ENCODE results near the gene PTDSS2.

PTDSS2 gene

DNA sequence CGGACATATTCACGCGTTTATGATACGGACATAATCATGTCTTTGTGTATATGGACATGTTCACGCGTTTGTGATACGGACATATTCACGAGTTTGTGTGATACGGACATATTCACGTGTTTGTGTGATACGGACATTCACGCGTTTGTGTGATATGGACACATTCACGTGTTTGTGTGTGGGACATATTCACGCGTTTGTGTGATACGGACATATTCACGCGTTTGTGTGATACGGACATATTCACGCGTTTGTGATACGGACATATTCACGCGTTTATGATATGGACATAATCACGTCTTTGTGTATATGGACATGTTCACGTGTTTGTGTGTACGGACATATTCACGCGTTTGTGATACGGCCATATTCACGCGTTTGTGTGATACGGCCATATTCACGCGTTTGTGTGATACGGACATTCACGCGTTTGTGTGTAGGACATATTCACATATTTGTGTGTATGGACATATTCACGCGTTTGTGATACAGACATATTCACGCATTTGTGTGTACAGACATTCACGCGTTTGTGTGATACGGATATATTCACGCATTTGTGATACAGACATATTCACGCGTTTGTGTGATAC, 24.9 kb downstream of the PTDSS2 start:
- Histone ChIP-seq H3K4me1 (ENCODE audit: control insufficient read depth, insufficient read depth, low read length) (peaks cover 5% of the 10 kb centered on the region), H3K9me3 (ENCODE audit: control insufficient read depth, insufficient read depth, low read length) (no peaks in the 10 kb centered on the region), H3K27ac (ENCODE audit: low read depth, low read length) (no peak overlapping the region), H3K27me3 (ENCODE audit: control insufficient read depth, insufficient read depth, low read length) (no peaks in the 10 kb centered on the region), H3K9ac (ENCODE audit: low read depth, low read length) (no peak overlapping the region), H3K4me3 (ENCODE audit: low read depth, low read length) (no peak overlapping the region), H3K36me3 (ENCODE audit: control insufficient read depth, insufficient read depth, low read length) (peaks cover 11% of the 10 kb centered on the region; the same call in 1 of the 2 replicates)

GRCh38 chr11:475941-476340, 25.9 kb downstream of the PTDSS2 start:
- no peaks in the 10 kb centered on the region for H3K9me3 ChIP-seq (ENCODE audit: control insufficient read depth, insufficient read depth, low read length)
- H3K9ac ChIP-seq (ENCODE audit: low read depth, low read length), result no peak overlapping the region
- peaks cover 11% of the 10 kb centered on the region; the same call in 1 of the 2 replicates for H3K36me3 ChIP-seq (ENCODE audit: control insufficient read depth, insufficient read depth, low read length)
- H3K27ac ChIP-seq (ENCODE audit: low read depth, low read length), result no peak overlapping the region
- H3K4me3 ChIP-seq (ENCODE audit: low read depth, low read length), result no peak overlapping the region
- no peaks in the 10 kb centered on the region for H3K27me3 ChIP-seq (ENCODE audit: control insufficient read depth, insufficient read depth, low read length)
- H3K4me1 ChIP-seq (ENCODE audit: control insufficient read depth, insufficient read depth, low read length), result peaks cover 4% of the 10 kb centered on the region; the same call in 1 of the 2 replicates

- Histone ChIP-seq H3K9ac (ENCODE audit: low read depth, low read length) (no peak overlapping the region), H3K36me3 (ENCODE audit: control insufficient read depth, insufficient read depth, low read length) (peaks cover 11% of the 10 kb centered on the region; the same call in 1 of the 2 replicates), H3K4me3 (ENCODE audit: low read depth, low read length) (no peak overlapping the region), H3K9me3 (ENCODE audit: control insufficient read depth, insufficient read depth, low read length) (no peaks in the 10 kb centered on the region), H3K27ac (ENCODE audit: low read depth, low read length) (no peak overlapping the region), H3K4me1 (ENCODE audit: control insufficient read depth, insufficient read depth, low read length) (peaks cover 4% of the 10 kb centered on the region; the same call in 1 of the 2 replicates), H3K27me3 (ENCODE audit: control insufficient read depth, insufficient read depth, low read length) (no peaks in the 10 kb centered on the region)
Measured at GRCh38 chr11:476416-476815, 26.3 kb downstream of the PTDSS2 start.

DNA sequence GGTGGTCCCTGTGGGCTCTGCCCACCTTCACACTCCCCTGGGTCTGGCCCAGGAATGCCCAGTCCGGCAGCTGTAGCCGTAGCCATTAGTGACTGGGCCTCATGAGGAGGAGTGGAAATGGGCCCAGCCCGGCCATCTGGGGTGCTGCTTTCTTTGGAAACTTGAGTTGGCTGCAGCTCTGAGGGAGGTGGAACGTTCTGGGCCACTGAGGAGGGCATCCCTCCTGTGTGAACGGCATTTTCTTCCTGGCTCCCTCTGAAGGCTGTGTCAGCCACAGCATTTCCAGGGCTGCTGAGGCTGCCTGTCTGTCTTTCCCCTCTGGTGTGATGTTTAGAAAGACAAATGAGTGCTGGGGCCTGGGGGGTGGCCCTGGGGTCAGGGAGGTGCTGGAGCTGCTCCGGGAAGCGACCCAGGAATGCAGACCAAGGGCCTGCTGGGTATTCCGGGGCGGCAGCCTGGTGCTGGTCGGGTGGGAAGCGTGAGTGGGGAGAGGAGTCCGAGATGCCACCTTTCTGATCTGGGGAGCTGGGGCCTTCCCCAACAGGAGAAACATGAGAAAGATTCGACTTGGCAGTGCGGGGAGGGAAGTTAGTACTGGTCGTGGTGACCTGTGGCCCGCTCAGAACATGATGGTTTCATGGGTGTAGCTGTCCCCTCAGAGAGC, 27.1 kb downstream of the PTDSS2 start:
- peaks cover 4% of the 10 kb centered on the region; the same call in 1 of the 2 replicates for H3K4me1 ChIP-seq (ENCODE audit: control insufficient read depth, insufficient read depth, low read length)

GRCh38 chr11:479311-479710, 29.2 kb downstream of the PTDSS2 start:
- Histone ChIP-seq H3K27me3 (ENCODE audit: control insufficient read depth, insufficient read depth, low read length) (no peaks in the 10 kb centered on the region), H3K27ac (ENCODE audit: low read depth, low read length) (no peak overlapping the region), H3K9me3 (ENCODE audit: control insufficient read depth, insufficient read depth, low read length) (no peaks in the 10 kb centered on the region), H3K9ac (ENCODE audit: low read depth, low read length) (no peak overlapping the region), H3K4me3 (ENCODE audit: low read depth, low read length) (no peak overlapping the region), H3K4me1 (ENCODE audit: control insufficient read depth, insufficient read depth, low read length) (peaks cover 4% of the 10 kb centered on the region; the same call in 1 of the 2 replicates), H3K36me3 (ENCODE audit: control insufficient read depth, insufficient read depth, low read length) (peaks cover 11% of the 10 kb centered on the region; the same call in 1 of the 2 replicates)

More for the DNA sequence above, 27.1 kb downstream of the PTDSS2 start:
- Histone ChIP-seq H3K9me3 (ENCODE audit: control insufficient read depth, insufficient read depth, low read length) (no peaks in the 10 kb centered on the region), H3K27me3 (ENCODE audit: control insufficient read depth, insufficient read depth, low read length) (no peaks in the 10 kb centered on the region), H3K4me3 (ENCODE audit: low read depth, low read length) (no peak overlapping the region), H3K9ac (ENCODE audit: low read depth, low read length) (no peak overlapping the region), H3K36me3 (ENCODE audit: control insufficient read depth, insufficient read depth, low read length) (peaks cover 11% of the 10 kb centered on the region; the same call in 1 of the 2 replicates), H3K27ac (ENCODE audit: low read depth, low read length) (no peak overlapping the region)

GRCh38 chr11:484616-485015, 34.5 kb downstream of the PTDSS2 start:
- Histone ChIP-seq H3K4me1 (ENCODE audit: control insufficient read depth, insufficient read depth, low read length) (no peaks in the 10 kb centered on the region), H3K27me3 (ENCODE audit: control insufficient read depth, insufficient read depth, low read length) (no peaks in the 10 kb centered on the region), H3K4me3 (ENCODE audit: low read depth, low read length) (no peak overlapping the region), H3K9ac (ENCODE audit: low read depth, low read length) (no peak overlapping the region), H3K36me3 (ENCODE audit: control insufficient read depth, insufficient read depth, low read length) (peaks cover 4% of the 10 kb centered on the region), H3K9me3 (ENCODE audit: control insufficient read depth, insufficient read depth, low read length) (no peaks in the 10 kb centered on the region), H3K27ac (ENCODE audit: low read depth, low read length) (no peak overlapping the region)

- no peak overlapping the region for H3K9ac ChIP-seq (ENCODE audit: low read depth, low read length)
- H3K9me3 ChIP-seq (ENCODE audit: control insufficient read depth, insufficient read depth, low read length), result no peaks in the 10 kb centered on the region
- no peak overlapping the region for H3K27ac ChIP-seq (ENCODE audit: low read depth, low read length)
- H3K4me1 ChIP-seq (ENCODE audit: control insufficient read depth, insufficient read depth, low read length), result no peaks in the 10 kb centered on the region
- H3K4me3 ChIP-seq (ENCODE audit: low read depth, low read length), result no peak overlapping the region
- H3K27me3 ChIP-seq (ENCODE audit: control insufficient read depth, insufficient read depth, low read length), result no peaks in the 10 kb centered on the region
- H3K36me3 ChIP-seq (ENCODE audit: control insufficient read depth, insufficient read depth, low read length), result peaks cover 20% of the 10 kb centered on the region
Measured at GRCh38 chr11:486189-486588, 36.1 kb downstream of the PTDSS2 start.

- H3K9ac ChIP-seq (ENCODE audit: low read depth, low read length), result no peak overlapping the region
- no peak overlapping the region for H3K27ac ChIP-seq (ENCODE audit: low read depth, low read length)
- no peaks in the 10 kb centered on the region for H3K9me3 ChIP-seq (ENCODE audit: control insufficient read depth, insufficient read depth, low read length)
- H3K4me3 ChIP-seq (ENCODE audit: low read depth, low read length), result no peak overlapping the region
- peaks cover 21% of the 10 kb centered on the region for H3K36me3 ChIP-seq (ENCODE audit: control insufficient read depth, insufficient read depth, low read length)
- no peaks in the 10 kb centered on the region for H3K4me1 ChIP-seq (ENCODE audit: control insufficient read depth, insufficient read depth, low read length)
- no peaks in the 10 kb centered on the region for H3K27me3 ChIP-seq (ENCODE audit: control insufficient read depth, insufficient read depth, low read length)
Measured at GRCh38 chr11:487571-488021, 37.5 kb downstream of the PTDSS2 start.

- H3K36me3 ChIP-seq (ENCODE audit: control insufficient read depth, insufficient read depth, low read length), result peaks cover 21% of the 10 kb centered on the region
- H3K9me3 ChIP-seq (ENCODE audit: control insufficient read depth, insufficient read depth, low read length), result no peaks in the 10 kb centered on the region
- no peaks in the 10 kb centered on the region for H3K27me3 ChIP-seq (ENCODE audit: control insufficient read depth, insufficient read depth, low read length)
- no peak overlapping the region for H3K9ac ChIP-seq (ENCODE audit: low read depth, low read length)
- H3K4me3 ChIP-seq (ENCODE audit: low read depth, low read length), result no peak overlapping the region
- H3K4me1 ChIP-seq (ENCODE audit: control insufficient read depth, insufficient read depth, low read length), result no peaks in the 10 kb centered on the region
- no peak overlapping the region for H3K27ac ChIP-seq (ENCODE audit: low read depth, low read length)
Measured at GRCh38 chr11:488062-488461, 38.0 kb downstream of the PTDSS2 start.

DNA sequence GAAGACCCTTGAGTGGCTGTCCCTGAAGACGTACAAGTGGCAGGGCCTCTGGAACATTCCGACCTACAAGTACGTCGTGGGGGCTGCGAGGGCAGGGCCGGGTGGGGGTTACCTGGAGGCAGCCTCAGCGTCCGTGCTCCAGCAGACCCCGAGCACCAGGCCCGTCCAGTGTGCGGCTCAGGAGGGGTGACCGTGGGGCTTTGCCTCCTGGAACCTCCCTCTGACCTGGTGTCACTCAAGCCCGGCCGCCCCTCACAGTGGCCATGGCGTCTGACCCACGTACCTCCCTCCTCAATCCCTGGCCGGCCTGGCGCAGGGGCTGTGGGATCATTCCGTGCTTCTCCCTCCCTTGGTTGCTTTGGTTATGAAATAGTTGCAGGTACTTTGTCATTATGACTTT, 38.5 kb downstream of the PTDSS2 start:
- H3K36me3 ChIP-seq (ENCODE audit: control insufficient read depth, insufficient read depth, low read length), result peaks cover 21% of the 10 kb centered on the region

GRCh38 chr11:488992-489391, 38.9 kb downstream of the PTDSS2 start:
- Histone ChIP-seq H3K4me3 (ENCODE audit: low read depth, low read length) (no peak overlapping the region), H3K27me3 (ENCODE audit: control insufficient read depth, insufficient read depth, low read length) (no peaks in the 10 kb centered on the region), H3K36me3 (ENCODE audit: control insufficient read depth, insufficient read depth, low read length) (peaks cover 21% of the 10 kb centered on the region), H3K4me1 (ENCODE audit: control insufficient read depth, insufficient read depth, low read length) (no peaks in the 10 kb centered on the region), H3K9ac (ENCODE audit: low read depth, low read length) (no peak overlapping the region), H3K9me3 (ENCODE audit: control insufficient read depth, insufficient read depth, low read length) (no peaks in the 10 kb centered on the region), H3K27ac (ENCODE audit: low read depth, low read length) (no peak overlapping the region)

More for the DNA sequence above, 38.5 kb downstream of the PTDSS2 start:
- H3K27ac ChIP-seq (ENCODE audit: low read depth, low read length), result no peak overlapping the region
- no peaks in the 10 kb centered on the region for H3K27me3 ChIP-seq (ENCODE audit: control insufficient read depth, insufficient read depth, low read length)
- no peak overlapping the region for H3K4me3 ChIP-seq (ENCODE audit: low read depth, low read length)
- H3K9ac ChIP-seq (ENCODE audit: low read depth, low read length), result no peak overlapping the region
- no peaks in the 10 kb centered on the region for H3K4me1 ChIP-seq (ENCODE audit: control insufficient read depth, insufficient read depth, low read length)
- H3K9me3 ChIP-seq (ENCODE audit: control insufficient read depth, insufficient read depth, low read length), result no peaks in the 10 kb centered on the region
